Measurements from ENCODE around the gene TOM1. TPM values are rescaled to one million over a fixed set of nuclear protein-coding genes. Genes with fewer than 3 reads are reported as not detected.
A peak's percentile ranks its signal among the peaks of the same experiment; 100 is the strongest.

TOM1 gene
- total and polyA plus RNA-seq, 2 of the 13 experiments (the other 11 are each of a cell fraction or from before 2014, with no cell fraction given), result 30.8 to 87.3 TPM

- TF ChIP-seq AHR (CRISPR knock-in tag; IDR thresholded peaks at IDR 0.05) (0 out of 2 replicates have a peak, but pooled peaks have one; percentile 55), ZNF589 (CRISPR knock-in tag; conservative IDR thresholded peaks at IDR 0.05) (0 out of 2 replicates have a peak, but pooled peaks have one; percentile 50), GTF3A (CRISPR knock-in tag; conservative IDR thresholded peaks at IDR 0.05) (0 out of 2 replicates have a peak, but pooled peaks have one; percentile 63), ZBTB26 (CRISPR knock-in tag; IDR thresholded peaks at IDR 0.05; ENCODE audit: borderline replicate concordance) (peak; percentile 17; the same call in 1 of the 2 replicates), SRY (CRISPR knock-in tag; IDR thresholded peaks at IDR 0.05) (peak; percentile 61; the same call in 1 of the 2 replicates), TOPORS (CRISPR knock-in tag; IDR thresholded peaks at IDR 0.05) (no peak; the same call in 1 of the 2 replicates), CAMTA2 (CRISPR knock-in tag; IDR thresholded peaks at IDR 0.05; ENCODE audit: borderline replicate concordance) (no peak), ZNF557 (CRISPR knock-in tag; IDR thresholded peaks at IDR 0.05) (no peak), GTF2F1 (IDR thresholded peaks at IDR 0.05; ENCODE audit: low read length) (peak; percentile 39; the same call in 1 of the 2 replicates), ZNF317 (CRISPR knock-in tag; IDR thresholded peaks at IDR 0.05) (peak; percentile 45; the same call in 1 of the 2 replicates), JUND (CRISPR knock-in tag; IDR thresholded peaks at IDR 0.05) (no peak), HDAC1 (CRISPR knock-in tag; IDR thresholded peaks at IDR 0.05) (peak; percentile 74), HNF4A (CRISPR knock-in tag; IDR thresholded peaks at IDR 0.05) (peak; percentile 22; the same call in 1 of the 2 replicates), ZNF331 (CRISPR knock-in tag; IDR thresholded peaks at IDR 0.05) (no peak; the same call in 1 of the 2 replicates), MAFF (IDR thresholded peaks at IDR 0.05; ENCODE audit: low read depth, low read length) (no peak), MTF2 (CRISPR knock-in tag; IDR thresholded peaks at IDR 0.05; ENCODE audit: borderline replicate concordance) (no peak), ZFY (CRISPR knock-in tag; IDR thresholded peaks at IDR 0.05) (peak; percentile 95), ZNF256 (CRISPR knock-in tag; conservative IDR thresholded peaks at IDR 0.05) (no peak), ISX (CRISPR knock-in tag; conservative IDR thresholded peaks at IDR 0.05) (0 out of 2 replicates have a peak, but pooled peaks have one; percentile 45), RXRA (CRISPR knock-in tag; IDR thresholded peaks at IDR 0.05) (peak; percentile 61), ETV5 (CRISPR knock-in tag; IDR thresholded peaks at IDR 0.05; ENCODE audit: borderline replicate concordance) (peak; percentile 64), ZFP41 (CRISPR knock-in tag; IDR thresholded peaks at IDR 0.05; ENCODE audit: borderline replicate concordance) (no peak), ZMYM4 (CRISPR knock-in tag; IDR thresholded peaks at IDR 0.05) (peak; percentile 76)
- TF ChIP-seq, protein P1, sequence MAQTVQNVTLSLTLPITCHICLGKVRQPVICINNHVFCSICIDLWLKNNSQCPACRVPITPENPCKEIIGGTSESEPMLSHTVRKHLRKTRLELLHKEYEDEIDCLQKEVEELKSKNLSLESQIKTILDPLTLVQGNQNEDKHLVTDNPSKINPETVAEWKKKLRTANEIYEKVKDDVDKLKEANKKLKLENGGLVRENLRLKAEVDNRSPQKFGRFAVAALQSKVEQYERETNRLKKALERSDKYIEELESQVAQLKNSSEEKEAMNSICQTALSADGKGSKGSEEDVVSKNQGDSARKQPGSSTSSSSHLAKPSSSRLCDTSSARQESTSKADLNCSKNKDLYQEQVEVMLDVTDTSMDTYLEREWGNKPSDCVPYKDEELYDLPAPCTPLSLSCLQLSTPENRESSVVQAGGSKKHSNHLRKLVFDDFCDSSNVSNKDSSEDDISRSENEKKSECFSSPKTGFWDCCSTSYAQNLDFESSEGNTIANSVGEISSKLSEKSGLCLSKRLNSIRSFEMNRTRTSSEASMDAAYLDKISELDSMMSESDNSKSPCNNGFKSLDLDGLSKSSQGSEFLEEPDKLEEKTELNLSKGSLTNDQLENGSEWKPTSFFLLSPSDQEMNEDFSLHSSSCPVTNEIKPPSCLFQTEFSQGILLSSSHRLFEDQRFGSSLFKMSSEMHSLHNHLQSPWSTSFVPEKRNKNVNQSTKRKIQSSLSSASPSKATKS (CRISPR knock-in tag; IDR thresholded peaks at IDR 0.05), result peak; percentile 26; the same call in 1 of the 2 replicates
- TF ChIP-seq, protein P2, sequence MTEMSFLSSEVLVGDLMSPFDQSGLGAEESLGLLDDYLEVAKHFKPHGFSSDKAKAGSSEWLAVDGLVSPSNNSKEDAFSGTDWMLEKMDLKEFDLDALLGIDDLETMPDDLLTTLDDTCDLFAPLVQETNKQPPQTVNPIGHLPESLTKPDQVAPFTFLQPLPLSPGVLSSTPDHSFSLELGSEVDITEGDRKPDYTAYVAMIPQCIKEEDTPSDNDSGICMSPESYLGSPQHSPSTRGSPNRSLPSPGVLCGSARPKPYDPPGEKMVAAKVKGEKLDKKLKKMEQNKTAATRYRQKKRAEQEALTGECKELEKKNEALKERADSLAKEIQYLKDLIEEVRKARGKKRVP (CRISPR knock-in tag; IDR thresholded peaks at IDR 0.05), result peak in 1 of 2 experiments; percentile 37; a peak in 1 of 4 replicates
- TF ChIP-seq, protein P3, sequence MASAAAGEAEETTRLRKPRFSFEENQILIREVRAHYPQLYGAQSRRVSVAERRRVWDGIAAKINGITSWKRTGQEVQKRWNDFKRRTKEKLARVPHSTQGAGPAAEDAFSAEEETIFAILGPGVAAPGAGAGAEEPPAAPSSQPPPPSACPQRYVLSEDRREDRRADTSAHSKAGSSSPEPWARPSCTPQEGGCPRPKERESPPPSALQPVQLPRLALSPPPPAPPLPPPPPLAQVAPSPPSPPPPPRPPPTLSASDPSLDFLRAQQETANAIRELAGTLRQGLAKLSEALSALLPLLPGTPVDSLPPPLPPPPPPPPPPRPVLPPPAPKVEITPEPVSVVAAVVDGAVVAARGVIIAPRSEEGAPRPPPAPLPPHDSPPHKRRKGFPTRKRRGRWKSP (CRISPR knock-in tag; IDR thresholded peaks at IDR 0.05), result peak; percentile 81
Observed at GRCh38 chr22:35299673-35300499, at the start of gene TOM1 (continued).
